DLD1 (cell line): Measurements from ENCODE around the gene TEP1.

Experiments used
- in situ Hi-C: cut with HindIII; loops from 2 replicates; pipeline ENCODE4 v1.10.0; 2017; ENCODE audit warnings: low sequenced_read_pairs

Gene TEP1

GRCh38 chr14:20434701-20435581 lies 21.6 kb upstream of the TEP1 start:
- in situ Hi-C loops: no loop called here

- in situ Hi-C loops: loop anchor here (10.0 kb wide), 1 partner anchor 45 kb away; no protein-coding TSS in a partner anchor
These were observed 16.7 kb upstream of the TEP1 start for GRCh38 chr14:20429801-20430669.

DNA sequence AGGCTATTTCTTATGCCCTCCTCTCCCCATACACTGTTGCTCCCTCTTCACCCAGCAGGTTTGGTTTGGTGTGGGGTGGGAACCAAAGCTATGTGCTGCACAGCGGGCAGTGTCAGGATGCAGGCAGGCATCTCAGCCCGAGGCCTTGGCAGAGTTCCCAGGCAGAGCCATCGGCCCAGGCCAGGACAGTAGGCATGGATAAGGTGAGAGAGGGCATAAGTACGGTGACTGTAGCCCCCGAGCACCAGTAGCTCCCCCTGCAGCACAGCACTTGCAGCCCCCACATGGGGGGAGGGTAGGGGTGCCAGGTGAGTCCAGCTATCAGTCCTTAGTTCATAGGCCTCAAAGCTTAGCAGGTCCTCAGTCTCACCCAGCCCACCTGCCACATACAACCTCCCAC lies 15.5 kb upstream of the TEP1 start:
- in situ Hi-C loops: loop anchor here (10.0 kb wide), 1 partner anchor 46 kb away; no protein-coding TSS in a partner anchor

GRCh38 chr14:20428010-20428365 lies 14.7 kb upstream of the TEP1 start:
- in situ Hi-C loops: loop anchor here (10.0 kb wide), 1 partner anchor 47 kb away; no protein-coding TSS in a partner anchor

GRCh38 chr14:20427231-20428009 lies 14.1 kb upstream of the TEP1 start:
- in situ Hi-C loops: loop anchor here (10.0 kb wide), 1 partner anchor 47 kb away; no protein-coding TSS in a partner anchor

- in situ Hi-C loops: loop anchor here (10.0 kb wide), 1 partner anchor 50 kb away; no protein-coding TSS in a partner anchor
These were observed 11.6 kb upstream of the TEP1 start for GRCh38 chr14:20424851-20425250.

GRCh38 chr14:20422886-20423285 lies 9.6 kb upstream of the TEP1 start:
- in situ Hi-C loops: loop anchor here (10.0 kb wide), 1 partner anchor 52 kb away; no protein-coding TSS in a partner anchor

GRCh38 chr14:20421267-20421666 lies 8.0 kb upstream of the TEP1 start:
- in situ Hi-C loops: loop anchor here (10.0 kb wide), 1 partner anchor 54 kb away; no protein-coding TSS in a partner anchor

DNA sequence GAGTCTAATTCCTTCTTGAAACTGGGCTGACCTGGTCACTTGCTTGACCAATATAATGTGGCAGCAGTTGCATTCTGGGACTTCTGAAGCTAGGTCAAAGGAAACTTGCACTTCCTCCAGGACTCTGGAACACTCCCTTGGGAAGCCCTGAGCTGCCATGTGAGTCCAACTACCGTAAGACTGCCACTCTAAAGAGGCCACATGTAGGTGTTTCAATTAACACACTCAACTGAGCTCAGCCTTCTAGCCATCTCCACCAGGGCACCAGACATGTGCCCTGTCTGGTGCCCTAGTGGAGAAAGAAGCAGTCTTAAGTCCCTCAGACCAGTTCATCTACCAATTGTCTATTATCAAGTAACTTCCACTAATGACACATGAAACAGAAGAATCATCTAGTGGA lies 6.1 kb upstream of the TEP1 start:
- in situ Hi-C loops: no loop called here

GRCh38 chr14:20418501-20418909 lies 5.2 kb upstream of the TEP1 start:
- in situ Hi-C loops: no loop called here

GRCh38 chr14:20417250-20418186 lies 4.2 kb upstream of the TEP1 start:
- in situ Hi-C loops: no loop called here

GRCh38 chr14:20416223-20416622 lies 2.9 kb upstream of the TEP1 start:
- in situ Hi-C loops: no loop called here

- in situ Hi-C loops: no loop called here
These were observed 2.5 kb upstream of the TEP1 start for GRCh38 chr14:20415782-20416206.

GRCh38 chr14:20413744-20414082 lies 412 bp upstream of the TEP1 start:
- in situ Hi-C loops: no loop called here

- in situ Hi-C loops: no loop called here
These were observed 890 bp downstream of the TEP1 start for GRCh38 chr14:20412411-20412810.

DNA sequence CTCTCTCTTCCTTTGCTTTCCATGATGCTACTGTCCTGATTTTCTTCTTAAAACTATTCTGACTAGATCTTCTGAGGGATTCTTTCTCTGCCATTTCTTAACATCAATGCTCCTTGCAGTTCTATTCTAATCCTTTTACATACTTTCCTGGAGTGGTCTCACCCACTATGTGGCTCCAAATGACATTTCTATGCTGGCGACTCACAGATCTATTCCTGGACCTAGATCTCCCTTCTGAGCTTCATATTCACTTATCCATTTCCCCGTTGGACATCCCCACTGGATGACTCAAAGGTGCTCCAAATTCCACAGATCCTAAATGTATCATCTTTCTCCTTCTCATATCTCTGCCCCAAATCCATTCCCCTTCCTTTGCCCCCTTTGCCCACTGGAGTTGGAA lies 4.1 kb downstream of the TEP1 start:
- in situ Hi-C loops: no loop called here

DNA sequence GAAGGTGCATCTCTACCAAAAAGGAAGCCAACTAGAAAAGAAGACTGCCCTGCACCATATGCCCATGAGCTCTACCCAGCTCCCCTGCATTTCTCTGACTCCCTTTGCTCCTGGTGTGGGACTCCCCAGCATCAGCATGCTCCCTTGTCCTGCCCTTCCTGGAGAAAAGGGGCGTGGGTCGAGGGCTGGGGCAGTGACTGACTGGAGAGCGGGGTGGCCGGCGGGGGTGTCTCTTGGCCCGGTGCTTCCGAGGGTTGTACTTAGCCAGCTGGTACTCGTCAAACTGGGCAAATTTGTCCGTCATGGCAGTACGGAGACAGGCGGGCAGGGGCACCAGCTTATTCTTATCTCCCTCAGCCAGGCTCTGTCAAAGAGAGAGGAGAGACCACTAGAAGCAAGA lies 9.8 kb downstream of the TEP1 start:
- in situ Hi-C loops: no loop called here

- in situ Hi-C loops: no loop called here
These were observed 12.2 kb downstream of the TEP1 start for GRCh38 chr14:20400965-20401593.

GRCh38 chr14:20400589-20400964 lies 12.7 kb downstream of the TEP1 start:
- in situ Hi-C loops: no loop called here
